Fibroblast of skin of right biceps (primary cell): ENCODE data around the gene CD8B2.
"Not testable (repeated sequence)": the region's sequence is repeated elsewhere in the genome, so short reads cannot be mapped to it uniquely, and the experiment has no call there.

Experiments used
- DNase-seq: peaks from one replicate; pipeline ENCODE4 v3.0.0-alpha.2; 2013

The CD8B2 gene

GRCh38 chr2:106486551-106487385, at the start of gene CD8B2:
Gene CD8B2, plus strand, starts transcription at chr2:106487364. Its CDS starts 63 bp downstream, at chr2:106487427.
- not testable (repeated sequence) for DNase-seq

- peak; percentile 0 for DNase-seq
Measured at GRCh38 chr2:106461882-106462281, 25.3 kb upstream of the CD8B2 start.

GRCh38 chr2:106467516-106467915, 19.6 kb upstream of the CD8B2 start:
- DNase-seq: not testable (repeated sequence)

GRCh38 chr2:106468107-106468506, 19.1 kb upstream of the CD8B2 start, which contains the start of gene RGPD3:
Gene RGPD3, minus strand, starts transcription at chr2:106468413. Its CDS starts 125 bp downstream, at chr2:106468288.
- DNase-seq: not testable (repeated sequence)

- DNase-seq: not testable (repeated sequence)
Measured at GRCh38 chr2:106470658-106471057, 16.5 kb upstream of the CD8B2 start.

- not testable (repeated sequence) for DNase-seq
Measured at GRCh38 chr2:106477647-106478046, 9.5 kb upstream of the CD8B2 start.

- not testable (repeated sequence) for DNase-seq
Measured at GRCh38 chr2:106479563-106479962, 7.6 kb upstream of the CD8B2 start.

- DNase-seq: not testable (repeated sequence)
Measured at GRCh38 chr2:106487386-106488191, 425 bp downstream of the CD8B2 start.

GRCh38 chr2:106489701-106490100, 2.5 kb downstream of the CD8B2 start:
- DNase-seq: not testable (repeated sequence)

- not testable (repeated sequence) for DNase-seq
Measured at GRCh38 chr2:106492399-106492798, 5.2 kb downstream of the CD8B2 start.

GRCh38 chr2:106492913-106493312, 5.7 kb downstream of the CD8B2 start:
- not testable (repeated sequence) for DNase-seq

- not testable (repeated sequence) for DNase-seq
Measured at GRCh38 chr2:106498549-106498948, 11.4 kb downstream of the CD8B2 start.

GRCh38 chr2:106500350-106500749, 13.2 kb downstream of the CD8B2 start:
- DNase-seq: not testable (repeated sequence)

GRCh38 chr2:106502351-106502750, 15.2 kb downstream of the CD8B2 start:
- not testable (repeated sequence) for DNase-seq

- DNase-seq: not testable (repeated sequence)
Measured at GRCh38 chr2:106504192-106504591, 17.0 kb downstream of the CD8B2 start.

GRCh38 chr2:106504787-106505186, 17.6 kb downstream of the CD8B2 start:
- not testable (repeated sequence) for DNase-seq

- not testable (repeated sequence) for DNase-seq
Measured at GRCh38 chr2:106506002-106506687, 19.0 kb downstream of the CD8B2 start.

GRCh38 chr2:106508660-106509373, 21.7 kb downstream of the CD8B2 start:
- not testable (repeated sequence) for DNase-seq

- DNase-seq: not testable (repeated sequence)
Measured at GRCh38 chr2:106509374-106509770, 22.2 kb downstream of the CD8B2 start.

- not testable (repeated sequence) for DNase-seq
Measured at GRCh38 chr2:106510791-106511190, 23.6 kb downstream of the CD8B2 start.

GRCh38 chr2:106511476-106511901, 24.3 kb downstream of the CD8B2 start:
- peak; percentile 90 for DNase-seq

- DNase-seq: peak; percentile 5
Measured at GRCh38 chr2:106511934-106512333, 24.8 kb downstream of the CD8B2 start.
